HepG2 (cell line): ENCODE measurements around the gene GRB10. TPM values are rescaled to one million over a fixed set of nuclear protein-coding genes. Genes with fewer than 3 reads are reported as not detected.
A peak's percentile ranks its signal among the peaks of the same experiment; 100 is the strongest.

Experiments used
- ATAC-seq: fragments of 200-7000 bp; cut with Tn5 transposase; 3 replicates; pipeline ENCODE4 v1.9.1; 2020; ENCODE audit warnings: mild to moderate bottlenecking, moderate library complexity
- BruUV-seq: library from RNA; stranded (reverse); fragments of 400-500 nt; replicated peaks from 2 replicates; lab custom pipeline; 2021; lab: Mats Ljungman, UMichigan
- CTCF ChIA-PET: fragments of 300-600 bp; formaldehyde crosslinking; extraction: SDS; loops from one replicate; lab custom pipeline; 2021; ENCODE audit warnings: low total read pairs, inconsistent platforms, low intra/inter-chr PET ratio; lab: Yijun Ruan, JAX
- POLR2A ChIA-PET: fragments of 350-600 bp; sonication (Branson Sonifier 250); formaldehyde crosslinking; loops from one replicate; lab custom pipeline; 2020; ENCODE audit warnings: antibody characterized with exemption, inconsistent platforms; lab: Yijun Ruan, JAX
- DNase-seq: peaks from one replicate; pipeline ENCODE4 v3.0.0-alpha.2; 2015; ENCODE audit warnings: low spot score
- FAIRE-seq: peaks from 3 replicates; lab custom pipeline; 2011; peaks lifted over from hg19 to GRCh38; lab: Jason Lieb, UNC
- H2AFZ ChIP-seq: one replicate; pipeline ENCODE4 v1.6.1; 2011; ENCODE audit warnings: low read length, inconsistent platforms
- H3K27ac ChIP-seq: fragments of 300-600 bp; 3 replicates; pipeline ENCODE4 v1.8.0; 2011; ENCODE audit warnings: mixed run types, mild to moderate bottlenecking, mixed read lengths, low read length, inconsistent platforms; ENCODE audit not compliant: insufficient read depth; ENCODE audit errors: extremely low read length
- H3K27me3 ChIP-seq, 2 experiments: fragments of 200-600 bp in 1 of 2; 2 replicates in 1 of 2; 3 replicates in 1 of 2; pipeline versions ENCODE4 v1.6.0 to v1.8.0; 2011; ENCODE audit warnings: low read length in 2 of 2, mild to moderate bottlenecking in 2 of 2, moderate library complexity in 2 of 2, inconsistent platforms in 1 of 2; ENCODE audit not compliant: insufficient read depth in 2 of 2, control insufficient read depth in 1 of 2
- H3K36me3 ChIP-seq, 2 experiments: fragments of 200-600 bp in 1 of 2; replicated peaks in 1 of 2; 2 replicates in 1 of 2; 3 replicates in 1 of 2; pipeline versions ENCODE4 v1.5.1 to v1.8.0; 2011; ENCODE audit warnings: low read length in 2 of 2, inconsistent platforms in 1 of 2; ENCODE audit not compliant: insufficient read depth in 2 of 2, control insufficient read depth in 1 of 2
- H3K4me1 ChIP-seq: 2 replicates; pipeline ENCODE4 v1.5.1; 2012; ENCODE audit warnings: low read length, inconsistent platforms; ENCODE audit not compliant: insufficient read depth
- H3K4me2 ChIP-seq: 2 replicates; pipeline ENCODE4 v1.6.0; 2011; ENCODE audit warnings: low read depth, low read length, inconsistent platforms
- H3K4me3 ChIP-seq, 3 experiments: fragments of 200-600 bp in 1 of 3; sonication (generic), shearing (Covaris generic) in 1 of 3; replicated peaks in 1 of 3; 2 replicates each; pipeline ENCODE4 v1.5.1; 2011 to 2016; ENCODE audit warnings: low read length in 3 of 3, inconsistent platforms in 2 of 3, low read depth in 2 of 3, mild to moderate bottlenecking in 2 of 3, control low read depth in 1 of 3, mixed read lengths in 1 of 3; ENCODE audit not compliant: insufficient read depth in 1 of 3
- H3K79me2 ChIP-seq: one replicate; pipeline ENCODE4 v1.6.1; 2011; ENCODE audit warnings: low read length, inconsistent platforms; ENCODE audit not compliant: insufficient read depth
- H3K9ac ChIP-seq: 2 replicates; pipeline ENCODE4 v1.6.0; 2011; ENCODE audit warnings: mild to moderate bottlenecking, low read depth, low read length, inconsistent platforms; ENCODE audit not compliant: insufficient read depth
- H3K9me3 ChIP-seq: 2 replicates; pipeline ENCODE4 v1.5.1; 2012; ENCODE audit warnings: mild to moderate bottlenecking, low read length
- H4K20me1 ChIP-seq: 2 replicates; pipeline ENCODE4 v1.6.0; 2011; ENCODE audit warnings: inconsistent platforms, mild to moderate bottlenecking, low read length, moderate library complexity; ENCODE audit not compliant: insufficient read depth
- CEBPB ChIP-seq: IDR thresholded peaks from 2 replicates; pipeline ENCODE4 v1.6.1; 2011; ENCODE audit warnings: low read depth, low read length, improper control_type of control experiment, borderline replicate concordance
- HOXA9 ChIP-seq: sonication (generic); formaldehyde crosslinking; IDR thresholded peaks from 2 replicates; pipeline ENCODE4 v1.8.1; 2022; ENCODE audit warnings: missing genetic modification reagents, mild to moderate bottlenecking, moderate library complexity, borderline replicate concordance
- KLF9 ChIP-seq: IDR thresholded peaks from 2 replicates; pipeline ENCODE4 v1.6.1; 2016; ENCODE audit warnings: low read depth
- NONO ChIP-seq, 2 experiments: fragments of 450-650 bp in 1 of 2; sonication (generic) in 1 of 2; formaldehyde crosslinking in 1 of 2; IDR thresholded peaks in 1 of 2; conservative IDR thresholded peaks in 1 of 2; 2 replicates each; pipeline versions ENCODE4 v1.6.1 to v1.8.0; 2017 to 2022; ENCODE audit warnings: mild to moderate bottlenecking in 1 of 2, missing genetic modification reagents in 1 of 2, moderate library complexity in 1 of 2
- PITX1 ChIP-seq: sonication (generic); formaldehyde crosslinking; IDR thresholded peaks from 2 replicates; pipeline ENCODE4 v1.5.1; 2020; ENCODE audit warnings: mild to moderate bottlenecking, missing genetic modification reagents
- RAD21 ChIP-seq: fragments of 450-650 bp; formaldehyde crosslinking; IDR thresholded peaks from 2 replicates; pipeline ENCODE4 v1.5.0; 2020; ENCODE audit warnings: mild to moderate bottlenecking
- SMC3 ChIP-seq: IDR thresholded peaks from 2 replicates; pipeline ENCODE4 v1.6.1; 2011; ENCODE audit warnings: low read length, improper control_type of control experiment
- STAG1 ChIP-seq: sonication (generic); formaldehyde crosslinking; IDR thresholded peaks from 2 replicates; pipeline ENCODE4 v1.4.0; 2020; ENCODE audit warnings: missing genetic modification reagents
- TEAD3 ChIP-seq: optimal IDR thresholded peaks from 2 replicates; pipeline ENCODE3; 2016; ENCODE audit warnings: borderline replicate concordance
- ZNF24 ChIP-seq: fragments of 450-650 bp; IDR thresholded peaks from 2 replicates; pipeline ENCODE4 v1.6.1; 2017; ENCODE audit warnings: antibody characterized with exemption, mild to moderate bottlenecking
- ZNF432 ChIP-seq: sonication (generic); formaldehyde crosslinking; IDR thresholded peaks from 2 replicates; pipeline ENCODE4 v1.5.0; 2020; ENCODE audit warnings: missing genetic modification reagents, mild to moderate bottlenecking, borderline replicate concordance
- ZNF501 ChIP-seq: sonication (generic); formaldehyde crosslinking; IDR thresholded peaks from 2 replicates; pipeline ENCODE4 v1.5.1; 2020; ENCODE audit warnings: mild to moderate bottlenecking, moderate library complexity, missing genetic modification reagents
- ZNF558 ChIP-seq: sonication (generic); formaldehyde crosslinking; IDR thresholded peaks from 2 replicates; pipeline ENCODE4 v1.9.0; 2022; ENCODE audit warnings: mild to moderate bottlenecking, missing genetic modification reagents, borderline replicate concordance
- ZNF737 ChIP-seq: sonication (generic); formaldehyde crosslinking; IDR thresholded peaks from 2 replicates; pipeline ENCODE4 v1.5.0; 2020; ENCODE audit warnings: missing genetic modification reagents, mild to moderate bottlenecking, borderline replicate concordance
- WGBS: methylation state at CpG from one replicate; pipeline ENCODE4 v1.1.6; 2017; ENCODE audit warnings: low lambda C conversion rate; 5-methylcytosine and 5-hydroxymethylcytosine counted together
- in situ Hi-C: cut with HindIII; loops from 2 replicates; pipeline ENCODE4 v1.10.0; 2017; ENCODE audit warnings: low pct_unique_long_range_greater_than_20kb; ENCODE audit not compliant: extremely low pct_ligation_motif_present
- intact Hi-C: fragments of 100-400 bp; cut with micrococcal nuclease; formaldehyde crosslinking; loops from one replicate; pipeline ENCODE4 v1.10.0; 2022; ENCODE audit not compliant: unreplicated experiment
- polyA plus RNA-seq, 8 experiments: library from polyadenylated mRNA; depleted of rRNA in 3 of 8; stranded (reverse) in 7 of 8; unstranded in 1 of 8; fragments of >200 nt; fragmentation: Illumina TruSeq in 4 of 8; extraction: Trizol in 4 of 8; gene quantifications; 2 replicates each; pipeline versions ENCODE4 v1.2.1 to v1.2.3, GENCODE V29; 2011 to 2016; ENCODE audit warnings: low read depth in 4 of 8, missing spikeins in 1 of 8, mixed read lengths in 1 of 8; ENCODE audit not compliant: insufficient read depth in 1 of 8
- total RNA-seq, 5 experiments: library from RNA; depleted of rRNA; stranded (reverse); fragments of >200 nt; fragmentation: Illumina TruSeq; extraction: Trizol; gene quantifications; 2 replicates each; pipeline ENCODE4 v1.2.3, GENCODE V29; 2016; ENCODE audit warnings: low read depth in 1 of 5
- TF ChIP-seq, protein P1 (sequence below): sonication (generic); formaldehyde crosslinking; IDR thresholded peaks from 2 replicates; pipeline ENCODE4 v1.5.0; 2020; ENCODE audit warnings: mild to moderate bottlenecking, missing genetic modification reagents, moderate library complexity
- TF ChIP-seq, protein P2 (sequence below): sonication (generic); formaldehyde crosslinking; IDR thresholded peaks from 2 replicates; pipeline ENCODE4 v1.4.0; 2020; ENCODE audit warnings: missing genetic modification reagents
- TF ChIP-seq, protein P3 (sequence below): IDR thresholded peaks from 2 replicates; pipeline ENCODE4 v1.6.1; 2016; ENCODE audit warnings: low read depth, control low read depth

Gene GRB10
- total and polyA plus RNA-seq, 2 of the 13 experiments (the other 11 are each of a cell fraction or from before 2014, with no cell fraction given), result 4.0 to 6.8 TPM

DNA sequence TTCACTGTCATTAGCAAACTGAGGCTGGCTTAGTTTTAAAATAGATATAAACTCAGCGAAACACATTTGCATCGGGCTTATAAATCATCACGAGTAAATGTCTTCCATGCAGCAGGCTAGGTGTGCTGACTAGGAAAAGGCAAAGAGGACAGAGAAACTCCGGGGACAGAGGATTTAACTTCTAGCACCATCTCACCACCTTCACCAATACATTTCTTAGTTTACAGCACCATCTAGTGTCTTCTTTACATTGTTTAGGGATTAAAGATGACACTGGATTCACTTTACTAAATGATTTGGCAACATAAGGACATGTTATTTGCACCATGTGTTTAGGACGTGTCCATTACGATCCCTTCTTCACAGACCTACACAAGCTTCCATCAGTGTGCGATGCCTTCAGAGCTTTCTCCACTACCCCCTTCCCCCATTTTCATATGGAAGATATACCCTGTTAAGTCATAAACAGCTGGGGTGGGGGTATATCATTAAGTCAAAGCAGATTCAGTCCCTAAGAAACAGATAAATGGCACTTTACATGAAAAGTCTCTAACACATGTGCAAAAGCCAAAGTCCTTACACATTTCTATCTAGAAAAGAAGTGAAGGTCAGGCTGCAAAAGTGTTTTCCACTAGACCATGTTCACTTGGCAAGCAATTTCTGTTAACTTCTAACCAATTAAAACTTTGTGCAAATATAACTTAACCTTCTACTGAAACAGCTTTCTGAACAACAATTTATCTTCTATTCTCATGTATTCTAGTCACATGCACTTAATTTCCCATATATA, 103.3 kb downstream of the GRB10 start:
- FAIRE-seq, result peak; percentile 80
- Histone ChIP-seq H3K27me3 (no peaks in the 10 kb centered on the region), H3K9ac (no peak overlapping the region), H3K79me2 (no peaks in the 10 kb centered on the region), H3K36me3 (no peaks in the 10 kb centered on the region), H3K4me2 (no peak overlapping the region), H3K9me3 (no peaks in the 10 kb centered on the region), H3K27ac (no peak overlapping the region), H4K20me1 (no peaks in the 10 kb centered on the region), H2AFZ (no peak overlapping the region), H3K4me1 (peaks cover 37% of the 10 kb centered on the region), H3K4me3 (no peak overlapping the region)
- BruUV-seq, result no TSS peak
- intact Hi-C loops (loop anchor here (1.0 to 5.0 kb wide), 7 partner anchors 38 to 587 kb away; no protein-coding TSS in a partner anchor), in situ Hi-C loops (loop anchor here (5.0 to 25.0 kb wide), 2 partner anchors 212 to 542 kb away; no protein-coding TSS in a partner anchor)
- DNase-seq, result peak; percentile 60
- peak; percentile 81 for ATAC-seq
- POLR2A ChIA-PET, result no interaction called here
- 22% methylated on average over 7 of the region's 7 CpGs for WGBS
- CTCF ChIA-PET, result interaction anchor here (0.8 to 2.3 kb wide), 5 partner anchors 46 to 559 kb away, joined by 3 to 18 read pairs (median 5); no protein-coding TSS in a partner anchor
- TF ChIP-seq ZNF432 (no peak), KLF9 (no peak), ZNF737 (no peak), SMC3 (peak; percentile 81), NONO (IDR thresholded peaks at IDR 0.05) (no peak), NONO (CRISPR knock-in tag; conservative IDR thresholded peaks at IDR 0.05) (no peak), RAD21 (CRISPR knock-in tag) (peak; percentile 57), PITX1 (CRISPR knock-in tag) (0 out of 2 replicates have a peak, but pooled peaks have one; percentile 24), ZNF558 (no peak), HOXA9 (no peak), CEBPB (no peak), ZNF24 (no peak), ZNF501 (no peak), STAG1 (CRISPR knock-in tag) (peak; percentile 88), TEAD3 (CRISPR knock-in tag) (no peak)
- TF ChIP-seq, protein P1, sequence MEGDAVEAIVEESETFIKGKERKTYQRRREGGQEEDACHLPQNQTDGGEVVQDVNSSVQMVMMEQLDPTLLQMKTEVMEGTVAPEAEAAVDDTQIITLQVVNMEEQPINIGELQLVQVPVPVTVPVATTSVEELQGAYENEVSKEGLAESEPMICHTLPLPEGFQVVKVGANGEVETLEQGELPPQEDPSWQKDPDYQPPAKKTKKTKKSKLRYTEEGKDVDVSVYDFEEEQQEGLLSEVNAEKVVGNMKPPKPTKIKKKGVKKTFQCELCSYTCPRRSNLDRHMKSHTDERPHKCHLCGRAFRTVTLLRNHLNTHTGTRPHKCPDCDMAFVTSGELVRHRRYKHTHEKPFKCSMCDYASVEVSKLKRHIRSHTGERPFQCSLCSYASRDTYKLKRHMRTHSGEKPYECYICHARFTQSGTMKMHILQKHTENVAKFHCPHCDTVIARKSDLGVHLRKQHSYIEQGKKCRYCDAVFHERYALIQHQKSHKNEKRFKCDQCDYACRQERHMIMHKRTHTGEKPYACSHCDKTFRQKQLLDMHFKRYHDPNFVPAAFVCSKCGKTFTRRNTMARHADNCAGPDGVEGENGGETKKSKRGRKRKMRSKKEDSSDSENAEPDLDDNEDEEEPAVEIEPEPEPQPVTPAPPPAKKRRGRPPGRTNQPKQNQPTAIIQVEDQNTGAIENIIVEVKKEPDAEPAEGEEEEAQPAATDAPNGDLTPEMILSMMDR (CRISPR knock-in tag), result peak; percentile 79
- TF ChIP-seq, protein P2, sequence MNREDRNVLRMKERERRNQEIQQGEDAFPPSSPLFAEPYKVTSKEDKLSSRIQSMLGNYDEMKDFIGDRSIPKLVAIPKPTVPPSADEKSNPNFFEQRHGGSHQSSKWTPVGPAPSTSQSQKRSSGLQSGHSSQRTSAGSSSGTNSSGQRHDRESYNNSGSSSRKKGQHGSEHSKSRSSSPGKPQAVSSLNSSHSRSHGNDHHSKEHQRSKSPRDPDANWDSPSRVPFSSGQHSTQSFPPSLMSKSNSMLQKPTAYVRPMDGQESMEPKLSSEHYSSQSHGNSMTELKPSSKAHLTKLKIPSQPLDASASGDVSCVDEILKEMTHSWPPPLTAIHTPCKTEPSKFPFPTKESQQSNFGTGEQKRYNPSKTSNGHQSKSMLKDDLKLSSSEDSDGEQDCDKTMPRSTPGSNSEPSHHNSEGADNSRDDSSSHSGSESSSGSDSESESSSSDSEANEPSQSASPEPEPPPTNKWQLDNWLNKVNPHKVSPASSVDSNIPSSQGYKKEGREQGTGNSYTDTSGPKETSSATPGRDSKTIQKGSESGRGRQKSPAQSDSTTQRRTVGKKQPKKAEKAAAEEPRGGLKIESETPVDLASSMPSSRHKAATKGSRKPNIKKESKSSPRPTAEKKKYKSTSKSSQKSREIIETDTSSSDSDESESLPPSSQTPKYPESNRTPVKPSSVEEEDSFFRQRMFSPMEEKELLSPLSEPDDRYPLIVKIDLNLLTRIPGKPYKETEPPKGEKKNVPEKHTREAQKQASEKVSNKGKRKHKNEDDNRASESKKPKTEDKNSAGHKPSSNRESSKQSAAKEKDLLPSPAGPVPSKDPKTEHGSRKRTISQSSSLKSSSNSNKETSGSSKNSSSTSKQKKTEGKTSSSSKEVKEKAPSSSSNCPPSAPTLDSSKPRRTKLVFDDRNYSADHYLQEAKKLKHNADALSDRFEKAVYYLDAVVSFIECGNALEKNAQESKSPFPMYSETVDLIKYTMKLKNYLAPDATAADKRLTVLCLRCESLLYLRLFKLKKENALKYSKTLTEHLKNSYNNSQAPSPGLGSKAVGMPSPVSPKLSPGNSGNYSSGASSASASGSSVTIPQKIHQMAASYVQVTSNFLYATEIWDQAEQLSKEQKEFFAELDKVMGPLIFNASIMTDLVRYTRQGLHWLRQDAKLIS (CRISPR knock-in tag), result no peak
- TF ChIP-seq, protein P3, sequence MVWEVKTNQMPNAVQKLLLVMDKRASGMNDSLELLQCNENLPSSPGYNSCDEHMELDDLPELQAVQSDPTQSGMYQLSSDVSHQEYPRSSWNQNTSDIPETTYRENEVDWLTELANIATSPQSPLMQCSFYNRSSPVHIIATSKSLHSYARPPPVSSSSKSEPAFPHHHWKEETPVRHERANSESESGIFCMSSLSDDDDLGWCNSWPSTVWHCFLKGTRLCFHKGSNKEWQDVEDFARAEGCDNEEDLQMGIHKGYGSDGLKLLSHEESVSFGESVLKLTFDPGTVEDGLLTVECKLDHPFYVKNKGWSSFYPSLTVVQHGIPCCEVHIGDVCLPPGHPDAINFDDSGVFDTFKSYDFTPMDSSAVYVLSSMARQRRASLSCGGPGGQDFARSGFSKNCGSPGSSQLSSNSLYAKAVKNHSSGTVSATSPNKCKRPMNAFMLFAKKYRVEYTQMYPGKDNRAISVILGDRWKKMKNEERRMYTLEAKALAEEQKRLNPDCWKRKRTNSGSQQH (CRISPR knock-in tag), result no peak
